GM12878 (cell line): Measurements from ENCODE around the gene CD83. TPM values are rescaled to one million over a fixed set of nuclear protein-coding genes. Genes with fewer than 3 reads are reported as not detected.

ENCODE experiments used
- ATAC-seq: fragments of 200-7000 bp; cut with Tn5 transposase; 3 replicates; pipeline ENCODE4 v1.9.1; 2020; ENCODE audit warnings: mild to moderate bottlenecking, moderate library complexity
- BruUV-seq: library from RNA; stranded (reverse); fragments of 400-500 nt; replicated peaks from 2 replicates; lab custom pipeline; 2021; lab: Mats Ljungman, UMichigan
- CTCF ChIA-PET: fragments of 300-600 bp; sonication (Branson Sonifier 250); formaldehyde crosslinking; extraction: SDS; loops from one replicate; lab custom pipeline; 2021; ENCODE audit warnings: inconsistent platforms; lab: Yijun Ruan, JAX
- POLR2A ChIA-PET: fragments of 350-600 bp; formaldehyde crosslinking; extraction: SDS; loops from one replicate; lab custom pipeline; 2021; ENCODE audit warnings: inconsistent platforms; lab: Charles Lee
- RAD21 ChIA-PET: fragments of 300-600 bp; sonication (Branson Sonifier 250); formaldehyde crosslinking; loops from one replicate; lab custom pipeline; 2023; ENCODE audit warnings: antibody characterized with exemption; ENCODE audit not compliant: unreplicated experiment; lab: Charles Lee
- SMC1A ChIA-PET: fragments of 300-600 bp; sonication (Branson Sonifier 250); formaldehyde crosslinking; loops from one replicate; lab custom pipeline; 2023; ENCODE audit not compliant: unreplicated experiment, uncharacterized antibody; lab: Charles Lee
- DNase-seq: peaks from one replicate; pipeline ENCODE4 v3.0.0-alpha.2; 2011; ENCODE audit warnings: low read depth, low spot score
- FAIRE-seq: peaks from 3 replicates; lab custom pipeline; 2011; peaks lifted over from hg19 to GRCh38; lab: Jason Lieb, UNC
- H2AFZ ChIP-seq: 2 replicates; pipeline ENCODE4 v1.6.0; 2011; ENCODE audit warnings: low read depth, low read length, control low read depth; ENCODE audit not compliant: control insufficient read depth
- H3K27ac ChIP-seq: 2 replicates; pipeline ENCODE4 v1.5.1; 2011; ENCODE audit warnings: control low read depth; ENCODE audit not compliant: control insufficient read depth, insufficient read depth
- H3K27me3 ChIP-seq, 2 experiments: replicated peaks in 1 of 2; 2 replicates each; pipeline versions ENCODE4 v1.6.0 to v1.6.1; 2011; ENCODE audit warnings: low read length in 1 of 2; ENCODE audit not compliant: control insufficient read depth in 2 of 2, insufficient read depth in 2 of 2
- H3K36me3 ChIP-seq, 2 experiments: 2 replicates each; pipeline ENCODE4 v1.5.1; 2011; ENCODE audit warnings: low read length in 1 of 2; ENCODE audit not compliant: control insufficient read depth in 2 of 2, insufficient read depth in 2 of 2
- H3K4me1 ChIP-seq: 2 replicates; pipeline ENCODE4 v1.6.1; 2011; ENCODE audit warnings: mild to moderate bottlenecking, low read length, moderate library complexity, mixed read lengths; ENCODE audit not compliant: control insufficient read depth, insufficient read depth
- H3K4me2 ChIP-seq: 2 replicates; pipeline ENCODE4 v1.6.0; 2011; ENCODE audit warnings: control low read depth; ENCODE audit not compliant: control insufficient read depth, insufficient read depth
- H3K4me3 ChIP-seq: fragments of 200-600 bp; sonication (generic); 2 replicates; pipeline ENCODE4 v1.5.1; 2016
- H3K79me2 ChIP-seq: 2 replicates; pipeline ENCODE4 v1.6.0; 2011; ENCODE audit warnings: low read length; ENCODE audit not compliant: control insufficient read depth, insufficient read depth
- H3K9ac ChIP-seq: 2 replicates; pipeline ENCODE4 v1.8.0; 2011; ENCODE audit warnings: low read length, control low read depth, mixed read lengths; ENCODE audit not compliant: control insufficient read depth, insufficient read depth
- H3K9me3 ChIP-seq: replicated peaks from 3 replicates; pipeline ENCODE4 v1.5.1; 2011; ENCODE audit warnings: mild to moderate bottlenecking, low read length; ENCODE audit not compliant: control insufficient read depth, insufficient read depth
- H4K20me1 ChIP-seq: 2 replicates; pipeline ENCODE4 v1.6.0; 2011; ENCODE audit not compliant: control insufficient read depth, insufficient read depth
- EGR1 ChIP-seq, 2 experiments: IDR thresholded peaks; 1 replicate in 1 of 2; 2 replicates in 1 of 2; pipeline ENCODE4 v1.6.1; 2011 to 2012; ENCODE audit warnings: low read depth in 2 of 2, low read length in 2 of 2, borderline replicate concordance in 1 of 2, mild to moderate bottlenecking in 1 of 2, moderate library complexity in 1 of 2
- MEF2B ChIP-seq: fragments of 450-650 bp; IDR thresholded peaks from 2 replicates; pipeline ENCODE4 v1.6.1; 2018; ENCODE audit warnings: mild to moderate bottlenecking, moderate library complexity; ENCODE audit not compliant: partially characterized antibody, poor library complexity, severe bottlenecking
- NFYB ChIP-seq: IDR thresholded peaks from 2 replicates; pipeline ENCODE4 v1.6.1; 2011; ENCODE audit warnings: low read depth, mild to moderate bottlenecking, low read length, improper control_type of control experiment, moderate library complexity; ENCODE audit not compliant: insufficient read depth
- NR2F1 ChIP-seq: fragments of 450-650 bp; conservative IDR thresholded peaks from 2 replicates; pipeline ENCODE4 v1.6.1; 2017; ENCODE audit warnings: mild to moderate bottlenecking
- SMAD1 ChIP-seq: fragments of 450-650 bp; IDR thresholded peaks from 2 replicates; pipeline ENCODE4 v1.6.1; 2018; ENCODE audit warnings: mild to moderate bottlenecking, low read depth; ENCODE audit not compliant: partially characterized antibody
- SMARCA5 ChIP-seq: fragments of 450-650 bp; IDR thresholded peaks from 2 replicates; pipeline ENCODE4 v1.6.1; 2017; ENCODE audit warnings: mild to moderate bottlenecking
- TCF12 ChIP-seq: IDR thresholded peaks from 2 replicates; pipeline ENCODE4 v1.6.1; 2011; ENCODE audit warnings: low read depth, mild to moderate bottlenecking, low read length
- WGBS: methylation state at CpG from one replicate; pipeline ENCODE4 v1.1.6; 2016; ENCODE audit warnings: low lambda C conversion rate; ENCODE audit not compliant: insufficient replicate concordance, insufficient coverage; ENCODE audit errors: missing lambda C conversion rate; 5-methylcytosine and 5-hydroxymethylcytosine counted together
- in situ Hi-C: fragments of 300-500 bp; cut with MboI; formaldehyde crosslinking; loops from 9 replicates; pipeline ENCODE4 v1.14.3; 2018; ENCODE audit warnings: mixed read lengths
- intact Hi-C: fragments of 100-400 bp; cut with micrococcal nuclease; formaldehyde crosslinking; loops from one replicate; pipeline ENCODE4 v1.14.2; 2022; ENCODE audit not compliant: unreplicated experiment
- polyA plus RNA-seq, 11 experiments: library from polyadenylated mRNA; depleted of rRNA in 4 of 11; unstranded in 6 of 11; stranded (reverse) in 5 of 11; fragments of >200 nt; fragmentation: Nextera tagmentation in 4 of 11; fragmentation: Illumina TruSeq in 1 of 11; extraction: Ambion mirVana in 4 of 11; extraction: Trizol in 1 of 11; gene quantifications; 1 replicate in 1 of 11; 2 replicates in 10 of 11; pipeline versions ENCODE4 v1.2.1 to v1.2.3, GENCODE V29; 2011 to 2016; ENCODE audit warnings: inconsistent platforms in 2 of 11, missing spikeins in 2 of 11, low read depth in 1 of 11
- total RNA-seq, 4 experiments: library from RNA; depleted of rRNA in 3 of 4; stranded (reverse); fragments of >200 nt in 3 of 4; fragmentation: Illumina TruSeq in 1 of 4; extraction: Trizol in 1 of 4; gene quantifications; 2 replicates each; pipeline versions ENCODE4 v1.2.1 to v1.2.3, GENCODE V29; 2013 to 2021
- TF ChIP-seq, protein P1 (sequence below): IDR thresholded peaks from 2 replicates; pipeline ENCODE4 v1.6.1; 2011; ENCODE audit warnings: mild to moderate bottlenecking, low read depth, low read length, moderate library complexity; ENCODE audit not compliant: insufficient replicate concordance
- TF ChIP-seq, protein P2 (sequence below): fragments of 450-650 bp; IDR thresholded peaks from 2 replicates; pipeline ENCODE4 v1.6.1; 2017; ENCODE audit warnings: mild to moderate bottlenecking, moderate library complexity
- TF ChIP-seq, protein P3 (sequence below): fragments of 450-650 bp; conservative IDR thresholded peaks from 2 replicates; pipeline ENCODE4 v1.6.1; 2017; ENCODE audit warnings: mild to moderate bottlenecking, moderate library complexity
- TF ChIP-seq, protein P4 (sequence below): IDR thresholded peaks from 2 replicates; pipeline ENCODE4 v1.6.1; 2012; ENCODE audit warnings: low read length, inconsistent platforms
- TF ChIP-seq, protein P5 (sequence below): IDR thresholded peaks from 2 replicates; pipeline ENCODE4 v1.6.1; 2011; ENCODE audit warnings: low read depth, low read length, improper control_type of control experiment, borderline replicate concordance

The CD83 gene
- total and polyA plus RNA-seq, 10 of the 15 experiments (the other 5 are each of a cell fraction or from before 2014, with no cell fraction given): 76.1 to 174 (median 129) TPM

DNA sequence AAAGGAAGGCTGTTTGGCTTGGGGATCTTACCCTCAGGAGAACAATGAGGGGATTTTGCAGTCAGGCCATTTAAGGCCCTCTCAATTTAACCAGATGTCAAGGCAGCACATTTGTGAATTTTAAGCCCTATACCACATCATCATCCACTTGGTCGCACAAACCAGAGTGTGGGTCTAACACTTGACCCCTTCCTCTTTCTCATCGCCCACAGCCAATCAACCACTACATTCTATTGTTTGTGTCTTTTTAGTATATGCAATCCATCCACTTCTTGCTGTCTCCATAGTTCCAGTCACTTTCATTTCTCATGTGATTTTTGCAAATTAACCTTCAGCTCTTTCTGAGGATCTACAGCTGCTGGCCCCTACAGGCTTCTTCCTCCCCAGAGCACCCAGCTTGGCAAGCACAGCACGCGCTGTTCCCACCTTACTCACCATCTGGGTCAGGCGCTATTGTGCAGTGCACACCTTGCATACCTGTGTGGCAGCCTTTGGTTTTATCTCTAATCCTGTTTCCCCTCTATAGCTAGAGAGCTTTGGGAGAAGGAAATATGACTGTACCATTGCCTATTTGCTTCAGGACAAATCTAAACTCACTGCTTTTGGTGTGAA lies 32.3 kb upstream of the CD83 start:
- FAIRE-seq (no peak), ATAC-seq (peak; percentile 45), DNase-seq (no peak)
- ChIA-PET POLR2A (interaction anchor here (0.6 to 1.4 kb wide), 5 partner anchors 10 to 43 kb away, joined by 3 to 5 read pairs (median 3); no protein-coding TSS in a partner anchor), RAD21 (interaction anchor here (0.9 to 2.2 kb wide), 4 partner anchors 10 to 37 kb away, joined by 4 to 7 read pairs (median 4); no protein-coding TSS in a partner anchor), CTCF (interaction anchor here (1.1 to 2.9 kb wide), 6 partner anchors 10 to 44 kb away, joined by 3 to 13 read pairs (median 6); no protein-coding TSS in a partner anchor), SMC1A (interaction anchor here (0.6 to 16.9 kb wide), 5 partner anchors 9 to 37 kb away, joined by 3 to 319 read pairs (median 187); partner anchors contain the start of gene CD83)
- intact Hi-C loops: no loop called here
- no peaks in the 10 kb centered on the region for H3K79me2 ChIP-seq
- H3K27ac ChIP-seq: no peak overlapping the region
- no peak overlapping the region; the same call in 1 of the 2 replicates for H2AFZ ChIP-seq
- H3K9me3 ChIP-seq: no peaks in the 10 kb centered on the region; the same call in 2 of the 3 replicates
- H4K20me1 ChIP-seq: no peaks in the 10 kb centered on the region
- H3K4me1 ChIP-seq: peaks cover 31% of the 10 kb centered on the region
- H3K4me3 ChIP-seq: no peak overlapping the region
- BruUV-seq: no TSS peak
- in situ Hi-C loops: no loop called here
- 66% methylated on average over 5 of the region's 5 CpGs for WGBS
- no peaks in the 10 kb centered on the region for H3K27me3 ChIP-seq
- H3K4me2 ChIP-seq: peak overlapping the region; percentile 38
- H3K9ac ChIP-seq: no peak overlapping the region
- no peaks in the 10 kb centered on the region for H3K36me3 ChIP-seq
- TF ChIP-seq, protein P1, sequence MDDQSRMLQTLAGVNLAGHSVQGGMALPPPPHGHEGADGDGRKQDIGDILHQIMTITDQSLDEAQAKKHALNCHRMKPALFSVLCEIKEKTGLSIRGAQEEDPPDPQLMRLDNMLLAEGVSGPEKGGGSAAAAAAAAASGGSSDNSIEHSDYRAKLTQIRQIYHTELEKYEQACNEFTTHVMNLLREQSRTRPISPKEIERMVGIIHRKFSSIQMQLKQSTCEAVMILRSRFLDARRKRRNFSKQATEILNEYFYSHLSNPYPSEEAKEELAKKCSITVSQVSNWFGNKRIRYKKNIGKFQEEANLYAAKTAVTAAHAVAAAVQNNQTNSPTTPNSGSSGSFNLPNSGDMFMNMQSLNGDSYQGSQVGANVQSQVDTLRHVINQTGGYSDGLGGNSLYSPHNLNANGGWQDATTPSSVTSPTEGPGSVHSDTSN: peak; percentile 8
- TF ChIP-seq, protein P2, sequence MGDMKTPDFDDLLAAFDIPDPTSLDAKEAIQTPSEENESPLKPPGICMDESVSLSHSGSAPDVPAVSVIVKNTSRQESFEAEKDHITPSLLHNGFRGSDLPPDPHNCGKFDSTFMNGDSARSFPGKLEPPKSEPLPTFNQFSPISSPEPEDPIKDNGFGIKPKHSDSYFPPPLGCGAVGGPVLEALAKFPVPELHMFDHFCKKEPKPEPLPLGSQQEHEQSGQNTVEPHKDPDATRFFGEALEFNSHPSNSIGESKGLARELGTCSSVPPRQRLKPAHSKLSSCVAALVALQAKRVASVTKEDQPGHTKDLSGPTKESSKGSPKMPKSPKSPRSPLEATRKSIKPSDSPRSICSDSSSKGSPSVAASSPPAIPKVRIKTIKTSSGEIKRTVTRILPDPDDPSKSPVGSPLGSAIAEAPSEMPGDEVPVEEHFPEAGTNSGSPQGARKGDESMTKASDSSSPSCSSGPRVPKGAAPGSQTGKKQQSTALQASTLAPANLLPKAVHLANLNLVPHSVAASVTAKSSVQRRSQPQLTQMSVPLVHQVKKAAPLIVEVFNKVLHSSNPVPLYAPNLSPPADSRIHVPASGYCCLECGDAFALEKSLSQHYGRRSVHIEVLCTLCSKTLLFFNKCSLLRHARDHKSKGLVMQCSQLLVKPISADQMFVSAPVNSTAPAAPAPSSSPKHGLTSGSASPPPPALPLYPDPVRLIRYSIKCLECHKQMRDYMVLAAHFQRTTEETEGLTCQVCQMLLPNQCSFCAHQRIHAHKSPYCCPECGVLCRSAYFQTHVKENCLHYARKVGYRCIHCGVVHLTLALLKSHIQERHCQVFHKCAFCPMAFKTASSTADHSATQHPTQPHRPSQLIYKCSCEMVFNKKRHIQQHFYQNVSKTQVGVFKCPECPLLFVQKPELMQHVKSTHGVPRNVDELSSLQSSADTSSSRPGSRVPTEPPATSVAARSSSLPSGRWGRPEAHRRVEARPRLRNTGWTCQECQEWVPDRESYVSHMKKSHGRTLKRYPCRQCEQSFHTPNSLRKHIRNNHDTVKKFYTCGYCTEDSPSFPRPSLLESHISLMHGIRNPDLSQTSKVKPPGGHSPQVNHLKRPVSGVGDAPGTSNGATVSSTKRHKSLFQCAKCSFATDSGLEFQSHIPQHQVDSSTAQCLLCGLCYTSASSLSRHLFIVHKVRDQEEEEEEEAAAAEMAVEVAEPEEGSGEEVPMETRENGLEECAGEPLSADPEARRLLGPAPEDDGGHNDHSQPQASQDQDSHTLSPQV: no peak
- TF ChIP-seq NFYB (0 out of 2 replicates have a peak, but pooled peaks have one; percentile 21), TCF12 (peak; percentile 55; the same call in 1 of the 2 replicates), SMAD1 (no peak), MEF2B (peak; percentile 58), NR2F1 (peak; percentile 54; the same call in 1 of the 2 replicates), EGR1 (IDR thresholded peaks at IDR 0.05; ENCODE audit: borderline replicate concordance in 1 of 2, low read depth in 2 of 2, low read length in 2 of 2) (no peak), SMARCA5 (no peak)
- TF ChIP-seq, protein P3, sequence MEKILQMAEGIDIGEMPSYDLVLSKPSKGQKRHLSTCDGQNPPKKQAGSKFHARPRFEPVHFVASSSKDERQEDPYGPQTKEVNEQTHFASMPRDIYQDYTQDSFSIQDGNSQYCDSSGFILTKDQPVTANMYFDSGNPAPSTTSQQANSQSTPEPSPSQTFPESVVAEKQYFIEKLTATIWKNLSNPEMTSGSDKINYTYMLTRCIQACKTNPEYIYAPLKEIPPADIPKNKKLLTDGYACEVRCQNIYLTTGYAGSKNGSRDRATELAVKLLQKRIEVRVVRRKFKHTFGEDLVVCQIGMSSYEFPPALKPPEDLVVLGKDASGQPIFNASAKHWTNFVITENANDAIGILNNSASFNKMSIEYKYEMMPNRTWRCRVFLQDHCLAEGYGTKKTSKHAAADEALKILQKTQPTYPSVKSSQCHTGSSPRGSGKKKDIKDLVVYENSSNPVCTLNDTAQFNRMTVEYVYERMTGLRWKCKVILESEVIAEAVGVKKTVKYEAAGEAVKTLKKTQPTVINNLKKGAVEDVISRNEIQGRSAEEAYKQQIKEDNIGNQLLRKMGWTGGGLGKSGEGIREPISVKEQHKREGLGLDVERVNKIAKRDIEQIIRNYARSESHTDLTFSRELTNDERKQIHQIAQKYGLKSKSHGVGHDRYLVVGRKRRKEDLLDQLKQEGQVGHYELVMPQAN: no peak
- TF ChIP-seq, protein P4, sequence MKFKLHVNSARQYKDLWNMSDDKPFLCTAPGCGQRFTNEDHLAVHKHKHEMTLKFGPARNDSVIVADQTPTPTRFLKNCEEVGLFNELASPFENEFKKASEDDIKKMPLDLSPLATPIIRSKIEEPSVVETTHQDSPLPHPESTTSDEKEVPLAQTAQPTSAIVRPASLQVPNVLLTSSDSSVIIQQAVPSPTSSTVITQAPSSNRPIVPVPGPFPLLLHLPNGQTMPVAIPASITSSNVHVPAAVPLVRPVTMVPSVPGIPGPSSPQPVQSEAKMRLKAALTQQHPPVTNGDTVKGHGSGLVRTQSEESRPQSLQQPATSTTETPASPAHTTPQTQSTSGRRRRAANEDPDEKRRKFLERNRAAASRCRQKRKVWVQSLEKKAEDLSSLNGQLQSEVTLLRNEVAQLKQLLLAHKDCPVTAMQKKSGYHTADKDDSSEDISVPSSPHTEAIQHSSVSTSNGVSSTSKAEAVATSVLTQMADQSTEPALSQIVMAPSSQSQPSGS: no peak
- TF ChIP-seq, protein P5, sequence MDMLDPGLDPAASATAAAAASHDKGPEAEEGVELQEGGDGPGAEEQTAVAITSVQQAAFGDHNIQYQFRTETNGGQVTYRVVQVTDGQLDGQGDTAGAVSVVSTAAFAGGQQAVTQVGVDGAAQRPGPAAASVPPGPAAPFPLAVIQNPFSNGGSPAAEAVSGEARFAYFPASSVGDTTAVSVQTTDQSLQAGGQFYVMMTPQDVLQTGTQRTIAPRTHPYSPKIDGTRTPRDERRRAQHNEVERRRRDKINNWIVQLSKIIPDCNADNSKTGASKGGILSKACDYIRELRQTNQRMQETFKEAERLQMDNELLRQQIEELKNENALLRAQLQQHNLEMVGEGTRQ: no peak
